ENCODE measurements around the gene AIF1. TPM values are rescaled to one million over a fixed set of nuclear protein-coding genes. Genes with fewer than 3 reads are reported as not detected.

The AIF1 gene
- total RNA-seq, 2 donors from 2014 or later = 8.3 to 27.3 TPM

DNA sequence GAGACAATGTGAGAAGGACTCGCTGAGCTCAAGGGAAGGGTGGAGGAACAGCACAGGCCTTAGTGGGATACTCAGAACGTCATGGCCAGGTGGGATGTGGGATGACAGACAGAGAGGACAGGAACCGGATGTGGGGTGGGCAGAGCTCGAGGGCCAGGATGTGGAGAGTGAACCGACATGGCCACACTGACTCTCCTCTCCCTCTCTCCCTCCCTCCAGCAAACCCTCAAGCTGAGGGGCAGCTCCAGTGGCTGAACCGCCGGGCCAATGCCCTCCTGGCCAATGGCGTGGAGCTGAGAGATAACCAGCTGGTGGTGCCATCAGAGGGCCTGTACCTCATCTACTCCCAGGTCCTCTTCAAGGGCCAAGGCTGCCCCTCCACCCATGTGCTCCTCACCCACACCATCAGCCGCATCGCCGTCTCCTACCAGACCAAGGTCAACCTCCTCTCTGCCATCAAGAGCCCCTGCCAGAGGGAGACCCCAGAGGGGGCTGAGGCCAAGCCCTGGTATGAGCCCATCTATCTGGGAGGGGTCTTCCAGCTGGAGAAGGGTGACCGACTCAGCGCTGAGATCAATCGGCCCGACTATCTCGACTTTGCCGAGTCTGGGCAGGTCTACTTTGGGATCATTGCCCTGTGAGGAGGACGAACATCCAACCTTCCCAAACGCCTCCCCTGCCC lies 38.0 kb upstream of the AIF1 start:
- no peak overlapping the region for H3K4me3 ChIP-seq
- no peak overlapping the region for H3K27ac ChIP-seq
- H3K27me3 ChIP-seq = no peaks in the 10 kb centered on the region
- H3K9me3 ChIP-seq = no peaks in the 10 kb centered on the region
- H3K36me3 ChIP-seq = no peaks in the 10 kb centered on the region
- DNase-seq (ENCODE audit: low spot score) = no peak
- TF ChIP-seq, protein P1, sequence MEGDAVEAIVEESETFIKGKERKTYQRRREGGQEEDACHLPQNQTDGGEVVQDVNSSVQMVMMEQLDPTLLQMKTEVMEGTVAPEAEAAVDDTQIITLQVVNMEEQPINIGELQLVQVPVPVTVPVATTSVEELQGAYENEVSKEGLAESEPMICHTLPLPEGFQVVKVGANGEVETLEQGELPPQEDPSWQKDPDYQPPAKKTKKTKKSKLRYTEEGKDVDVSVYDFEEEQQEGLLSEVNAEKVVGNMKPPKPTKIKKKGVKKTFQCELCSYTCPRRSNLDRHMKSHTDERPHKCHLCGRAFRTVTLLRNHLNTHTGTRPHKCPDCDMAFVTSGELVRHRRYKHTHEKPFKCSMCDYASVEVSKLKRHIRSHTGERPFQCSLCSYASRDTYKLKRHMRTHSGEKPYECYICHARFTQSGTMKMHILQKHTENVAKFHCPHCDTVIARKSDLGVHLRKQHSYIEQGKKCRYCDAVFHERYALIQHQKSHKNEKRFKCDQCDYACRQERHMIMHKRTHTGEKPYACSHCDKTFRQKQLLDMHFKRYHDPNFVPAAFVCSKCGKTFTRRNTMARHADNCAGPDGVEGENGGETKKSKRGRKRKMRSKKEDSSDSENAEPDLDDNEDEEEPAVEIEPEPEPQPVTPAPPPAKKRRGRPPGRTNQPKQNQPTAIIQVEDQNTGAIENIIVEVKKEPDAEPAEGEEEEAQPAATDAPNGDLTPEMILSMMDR (IDR thresholded peaks at IDR 0.05) = no peak
- H3K4me1 ChIP-seq = peaks cover 0 to 13% of the 10 kb centered on the region in 2 donors

DNA sequence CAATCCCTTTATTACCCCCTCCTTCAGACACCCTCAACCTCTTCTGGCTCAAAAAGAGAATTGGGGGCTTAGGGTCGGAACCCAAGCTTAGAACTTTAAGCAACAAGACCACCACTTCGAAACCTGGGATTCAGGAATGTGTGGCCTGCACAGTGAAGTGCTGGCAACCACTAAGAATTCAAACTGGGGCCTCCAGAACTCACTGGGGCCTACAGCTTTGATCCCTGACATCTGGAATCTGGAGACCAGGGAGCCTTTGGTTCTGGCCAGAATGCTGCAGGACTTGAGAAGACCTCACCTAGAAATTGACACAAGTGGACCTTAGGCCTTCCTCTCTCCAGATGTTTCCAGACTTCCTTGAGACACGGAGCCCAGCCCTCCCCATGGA lies 37.5 kb upstream of the AIF1 start:
- H3K27me3 ChIP-seq = no peaks in the 10 kb centered on the region
- no peaks in the 10 kb centered on the region for H3K9me3 ChIP-seq
- no peak for DNase-seq (ENCODE audit: low spot score)
- H3K27ac ChIP-seq = no peak overlapping the region
- no peak overlapping the region for H3K4me3 ChIP-seq
- peaks cover 0 to 18% of the 10 kb centered on the region in 2 donors for H3K4me1 ChIP-seq
- H3K36me3 ChIP-seq = no peaks in the 10 kb centered on the region
- TF ChIP-seq, protein P1 (IDR thresholded peaks at IDR 0.05) = no peak

DNA sequence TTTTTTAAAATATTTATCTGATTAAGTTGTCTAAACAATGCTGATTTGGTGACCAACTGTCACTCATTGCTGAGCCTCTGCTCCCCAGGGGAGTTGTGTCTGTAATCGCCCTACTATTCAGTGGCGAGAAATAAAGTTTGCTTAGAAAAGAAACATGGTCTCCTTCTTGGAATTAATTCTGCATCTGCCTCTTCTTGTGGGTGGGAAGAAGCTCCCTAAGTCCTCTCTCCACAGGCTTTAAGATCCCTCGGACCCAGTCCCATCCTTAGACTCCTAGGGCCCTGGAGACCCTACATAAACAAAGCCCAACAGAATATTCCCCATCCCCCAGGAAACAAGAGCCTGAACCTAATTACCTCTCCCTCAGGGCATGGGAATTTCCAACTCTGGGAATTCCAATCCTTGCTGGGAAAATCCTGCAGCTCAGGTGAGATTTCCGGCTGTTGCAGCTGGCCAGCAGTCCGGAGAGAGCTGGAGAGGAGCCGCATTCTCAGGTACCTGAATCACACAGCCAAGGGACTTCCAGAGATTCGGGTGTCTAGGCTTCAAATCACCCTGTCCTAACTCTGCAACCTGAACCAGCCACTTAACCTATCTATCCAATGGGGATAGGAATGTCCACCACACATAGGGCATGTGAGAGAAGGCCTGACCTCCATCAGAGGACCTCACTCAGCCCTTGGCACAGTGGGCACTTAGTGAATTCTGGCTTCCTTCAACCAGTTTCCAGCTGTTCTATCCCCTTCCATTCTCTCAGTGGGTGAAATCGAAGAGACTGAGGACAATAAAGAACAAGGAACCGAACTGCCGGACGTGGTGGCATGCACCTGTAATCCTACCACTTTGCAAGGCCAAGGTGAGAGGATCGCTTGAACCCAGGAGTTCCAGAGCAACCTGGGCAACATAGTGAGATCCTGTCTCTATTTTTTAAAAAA lies 36.6 kb upstream of the AIF1 start:
- no peak for DNase-seq (ENCODE audit: low spot score)
- no peak overlapping the region for H3K27ac ChIP-seq
- no peaks in the 10 kb centered on the region for H3K36me3 ChIP-seq
- no peaks in the 10 kb centered on the region for H3K9me3 ChIP-seq
- H3K27me3 ChIP-seq = no peaks in the 10 kb centered on the region
- peaks cover 0 to 18% of the 10 kb centered on the region in 2 donors for H3K4me1 ChIP-seq
- TF ChIP-seq, protein P1 (IDR thresholded peaks at IDR 0.05) = no peak
- no peak overlapping the region for H3K4me3 ChIP-seq

DNA sequence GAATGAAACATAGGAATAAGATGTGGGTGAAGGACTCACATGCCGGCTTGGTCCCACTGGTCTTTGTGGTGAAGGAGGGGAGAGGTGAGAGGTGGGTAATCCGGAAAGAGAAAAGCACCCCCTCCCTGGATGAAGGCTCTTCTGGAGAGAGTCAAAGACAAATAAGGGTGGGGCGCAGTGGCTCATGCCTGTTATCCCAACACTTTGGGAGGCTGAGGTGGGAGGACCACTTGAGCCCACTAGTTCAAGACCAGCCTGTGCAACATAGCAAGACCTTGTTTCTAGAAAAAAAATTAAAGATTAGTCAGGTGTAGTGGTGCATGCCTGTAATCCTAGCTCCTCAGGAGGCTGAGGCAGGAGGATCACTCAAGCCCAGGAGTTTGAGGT lies 35.9 kb upstream of the AIF1 start:
- Histone ChIP-seq H3K27me3 (no peaks in the 10 kb centered on the region), H3K4me1 (peaks cover 0 to 18% of the 10 kb centered on the region in 2 donors), H3K36me3 (no peaks in the 10 kb centered on the region), H3K27ac (no peak overlapping the region), H3K4me3 (no peak overlapping the region), H3K9me3 (no peaks in the 10 kb centered on the region)
- no peak for DNase-seq (ENCODE audit: low spot score)
- TF ChIP-seq, protein P1 (IDR thresholded peaks at IDR 0.05) = no peak

DNA sequence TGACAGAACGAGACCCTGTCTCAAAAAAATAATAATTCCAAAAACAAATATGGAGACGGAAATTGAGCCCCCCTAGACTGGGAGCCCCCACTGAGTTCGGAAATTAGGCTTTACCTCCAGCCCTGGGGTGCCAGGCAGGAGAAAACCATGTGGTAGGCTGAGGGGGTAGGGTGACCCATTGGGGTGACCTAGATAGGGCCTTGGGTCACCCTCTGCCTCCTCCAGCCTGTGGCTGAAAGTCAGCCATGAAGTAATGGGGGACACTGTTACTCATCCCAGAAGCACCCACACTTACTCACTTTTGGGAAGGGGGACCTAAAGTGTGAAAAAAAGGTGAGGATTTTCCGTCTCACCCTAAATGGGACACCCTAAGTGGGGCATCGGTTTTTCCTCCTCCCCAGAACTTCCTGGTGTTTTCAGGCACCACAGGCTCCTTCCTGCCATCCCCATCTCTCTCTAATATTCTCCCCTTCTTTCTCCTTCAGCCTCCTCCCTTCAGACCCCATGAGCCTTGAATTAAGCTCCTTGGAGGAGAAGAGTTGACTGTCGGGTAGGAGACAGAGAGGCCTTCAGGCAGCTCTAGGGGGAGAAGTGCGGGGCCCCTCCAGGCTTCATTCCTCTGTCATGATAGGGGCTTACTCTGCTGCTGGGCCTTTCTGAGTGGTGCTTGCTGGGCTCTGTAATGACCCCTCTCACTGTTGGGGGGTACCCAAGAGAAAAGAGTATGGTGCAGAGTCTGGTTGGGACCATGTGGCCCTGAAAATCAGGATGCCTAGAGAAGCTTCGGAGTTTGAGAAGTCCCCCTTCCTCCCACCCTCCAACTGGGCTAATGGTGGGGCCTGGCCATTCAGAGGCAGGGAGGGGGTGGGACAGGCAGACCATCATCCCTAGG lies 35.2 kb upstream of the AIF1 start:
- H3K36me3 ChIP-seq = no peaks in the 10 kb centered on the region
- no peak overlapping the region for H3K4me3 ChIP-seq
- no peak overlapping the region for H3K27ac ChIP-seq
- no peaks in the 10 kb centered on the region for H3K9me3 ChIP-seq
- peaks cover 0 to 18% of the 10 kb centered on the region in 2 donors for H3K4me1 ChIP-seq
- TF ChIP-seq, protein P1 (IDR thresholded peaks at IDR 0.05) = no peak
- DNase-seq (ENCODE audit: low spot score) = no peak
- no peaks in the 10 kb centered on the region for H3K27me3 ChIP-seq

All from right atrium auricular region (tissue), 2 donors.